Renal pelvis (tissue), 4 donors: ENCODE data around the gene DPF3. TPM values are rescaled to one million over a fixed set of nuclear protein-coding genes. Genes with fewer than 3 reads are reported as not detected.

Source experiments
- DNase-seq: peaks from one replicate; pipeline ENCODE4 v3.0.0-alpha.2; 2013
- polyA plus RNA-seq, 3 donors: library from polyadenylated mRNA; unstranded; fragments of 120-200 nt; gene quantifications; one replicate each; pipeline ENCODE4 v1.2.1, GENCODE V29; 2013; ENCODE audit not compliant: insufficient read length in 3 of 3

The DPF3 gene
- polyA plus RNA-seq, 3 donors: 3.5 to 5.4 (median 3.6) TPM

DNA sequence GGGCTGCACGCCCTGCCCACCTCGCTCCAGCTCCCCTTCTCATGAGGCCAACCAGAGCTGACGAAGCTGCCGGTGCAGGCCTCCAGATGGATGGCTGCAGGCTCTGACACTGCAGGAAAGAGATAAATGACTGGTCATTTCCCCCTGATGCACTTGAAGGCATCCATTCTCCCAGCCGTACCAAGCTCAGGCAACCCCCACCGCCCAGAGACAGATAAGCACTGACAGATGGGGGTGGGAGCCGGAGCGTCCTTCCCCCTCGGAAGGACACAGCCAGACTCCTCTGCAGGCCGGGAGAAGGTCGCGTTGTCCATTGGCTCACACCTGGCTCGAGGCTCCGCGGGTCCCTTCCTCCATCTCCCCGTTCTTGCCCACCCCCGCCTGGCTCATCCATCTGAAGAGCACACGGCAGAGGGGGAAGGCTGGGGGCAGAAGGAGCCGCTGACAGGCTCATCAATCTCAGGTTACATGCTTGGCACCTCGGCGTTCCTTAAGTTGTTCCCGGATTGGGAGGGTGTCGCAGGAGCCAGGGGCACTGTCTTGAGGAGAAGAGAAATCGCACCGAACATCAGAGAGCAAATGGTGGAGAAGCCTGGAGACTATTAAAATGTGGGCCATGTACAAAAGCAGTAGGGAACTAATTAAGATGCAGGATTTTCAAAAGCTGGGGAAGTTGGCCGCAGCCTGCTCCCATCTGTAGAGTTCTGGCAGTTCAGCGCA lies 151.6 kb downstream of the DPF3 start:
- DNase-seq: peak; percentile 48

DNA sequence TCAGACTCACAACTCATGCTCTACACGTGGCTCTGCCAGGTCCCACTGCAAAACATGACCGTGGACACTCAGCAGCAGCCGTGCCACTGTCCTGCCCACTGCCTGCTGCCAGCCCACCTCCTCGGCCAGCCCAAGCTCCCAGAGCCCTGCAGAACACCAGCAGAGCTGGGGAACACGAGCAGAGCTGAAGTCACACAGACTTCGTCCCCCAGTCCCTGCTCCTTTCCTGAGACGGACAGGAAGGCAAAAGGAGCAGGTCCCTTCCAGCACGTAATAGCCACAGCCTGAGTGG lies 152.1 kb downstream of the DPF3 start:
- no peak for DNase-seq

DNA sequence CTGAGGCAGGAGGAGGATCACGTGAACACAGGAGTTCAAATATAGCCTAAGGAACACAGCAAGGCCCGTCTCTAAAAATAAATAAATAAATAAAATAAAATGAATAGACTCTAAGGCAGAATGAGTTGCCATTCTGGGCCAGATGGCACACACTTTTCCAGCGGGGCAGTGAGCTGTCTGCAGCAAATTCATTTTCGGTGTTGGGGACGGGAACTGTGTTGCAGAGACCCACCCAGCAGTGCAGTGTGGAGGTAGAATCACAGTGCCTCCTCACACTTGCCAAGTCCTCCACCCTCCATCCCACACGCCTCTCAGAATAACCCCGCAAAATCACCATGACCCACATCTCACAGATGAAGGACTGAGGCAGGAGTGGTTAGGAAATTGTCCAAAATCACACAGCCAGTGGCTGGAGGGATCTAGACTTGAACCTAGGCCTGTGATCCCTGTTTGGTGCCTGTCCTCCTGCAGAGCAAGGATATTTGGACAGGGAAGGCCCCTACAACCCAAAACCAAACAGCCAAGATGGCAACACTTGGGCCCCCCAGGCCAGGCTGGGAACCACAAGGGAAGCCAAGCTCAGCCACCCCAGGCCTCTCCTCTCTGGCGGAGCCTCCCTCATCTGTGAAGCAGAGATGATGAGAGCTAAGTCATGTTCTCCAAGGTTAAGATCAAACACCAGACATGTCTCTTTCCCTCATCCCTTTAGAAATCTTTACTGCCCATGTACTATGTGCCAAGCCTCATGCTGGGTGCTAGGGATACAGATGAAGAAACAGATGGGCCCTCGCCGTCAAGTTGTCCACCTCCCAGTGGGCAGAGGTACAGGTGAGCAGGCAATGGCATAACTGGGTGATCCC lies 152.7 kb downstream of the DPF3 start:
- no peak for DNase-seq

DNA sequence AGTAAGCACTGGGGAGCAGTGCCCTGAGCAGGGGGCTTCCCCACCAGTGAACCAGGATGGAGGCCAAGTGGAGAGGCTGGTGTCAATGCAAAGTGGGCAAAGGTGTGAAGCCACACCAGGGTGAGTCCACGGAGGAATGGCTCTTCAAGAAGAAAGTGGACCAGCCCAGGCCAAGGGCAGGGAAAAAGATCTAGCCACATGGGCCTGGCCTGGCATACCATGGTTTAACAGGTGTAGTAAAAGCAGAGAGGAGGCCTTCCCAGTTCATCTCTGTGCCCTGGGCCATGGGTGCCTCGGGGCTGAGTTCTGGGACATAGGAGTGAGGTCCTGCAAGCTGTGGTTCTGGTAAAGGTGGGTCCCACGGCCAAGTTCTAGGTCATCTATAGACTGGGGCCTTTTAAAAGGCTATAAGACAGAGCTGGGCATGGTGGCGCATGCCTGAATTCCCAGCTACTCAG lies 153.4 kb downstream of the DPF3 start:
- no peak for DNase-seq

DNA sequence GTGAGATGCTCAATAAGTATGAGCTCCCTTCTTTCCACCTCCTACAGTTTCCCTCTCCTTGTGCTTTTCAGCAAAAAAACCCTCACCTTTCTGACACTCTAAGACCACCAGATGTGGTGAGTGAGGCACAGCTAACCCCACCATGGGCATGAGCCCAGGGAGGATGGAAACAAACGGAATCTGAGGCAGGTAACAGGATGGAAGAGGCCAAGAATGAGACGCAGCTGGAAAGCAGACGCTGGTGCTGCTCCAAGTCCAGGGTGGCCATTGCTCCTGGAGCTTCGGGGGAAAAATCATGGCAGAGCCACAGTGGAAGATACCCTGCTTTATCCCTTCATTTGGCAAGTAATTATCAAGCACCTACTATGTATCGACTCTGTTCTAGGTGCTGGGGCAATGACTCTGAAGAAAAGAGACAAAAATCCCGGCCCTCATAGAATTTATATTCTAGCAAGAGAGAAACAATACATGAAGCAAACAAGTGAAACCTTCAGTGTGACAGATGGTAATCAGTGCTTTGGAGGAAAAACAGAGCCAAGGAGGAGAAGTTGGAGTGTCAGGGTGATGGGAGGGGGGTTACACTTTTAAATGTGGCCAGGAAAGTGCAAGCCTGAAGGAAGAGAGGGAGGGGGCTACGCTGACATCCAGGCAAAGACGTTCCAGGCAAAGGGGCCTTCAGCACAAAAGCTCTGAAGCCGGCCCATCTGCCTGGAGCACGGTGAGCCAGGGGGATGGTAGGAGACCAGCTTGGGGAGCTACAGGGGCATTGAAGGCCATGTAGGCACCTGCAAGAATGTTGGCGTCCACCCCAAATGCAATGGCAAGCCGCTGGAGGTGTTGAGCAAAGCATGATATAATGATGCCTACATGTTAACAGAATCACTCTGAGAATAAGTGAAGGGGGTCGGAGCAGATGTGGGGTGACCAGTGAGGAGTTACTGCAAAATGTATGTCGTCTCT lies 154.2 kb downstream of the DPF3 start:
- DNase-seq: no peak

DNA sequence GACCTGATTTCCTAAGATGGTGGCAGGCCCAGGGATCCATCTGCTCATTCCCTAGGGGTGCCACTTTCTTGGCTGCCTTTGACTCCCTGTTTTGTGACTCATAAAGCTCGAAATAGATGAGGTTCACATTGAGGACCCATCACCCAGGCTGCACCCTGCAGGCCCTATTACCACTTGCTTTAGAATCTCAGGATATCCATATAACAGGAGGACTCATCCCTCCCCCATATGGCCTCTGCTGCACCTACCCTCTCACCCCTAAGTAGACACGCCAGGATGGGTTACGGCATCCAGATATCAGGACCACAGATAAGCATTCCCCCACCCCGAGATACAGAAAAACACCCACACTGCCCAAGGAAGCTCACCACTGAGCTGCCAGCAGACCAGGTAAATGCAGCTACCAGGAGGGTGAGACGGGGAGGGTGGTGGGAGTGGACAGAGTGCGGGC lies 155.7 kb downstream of the DPF3 start:
- DNase-seq: no peak

DNA sequence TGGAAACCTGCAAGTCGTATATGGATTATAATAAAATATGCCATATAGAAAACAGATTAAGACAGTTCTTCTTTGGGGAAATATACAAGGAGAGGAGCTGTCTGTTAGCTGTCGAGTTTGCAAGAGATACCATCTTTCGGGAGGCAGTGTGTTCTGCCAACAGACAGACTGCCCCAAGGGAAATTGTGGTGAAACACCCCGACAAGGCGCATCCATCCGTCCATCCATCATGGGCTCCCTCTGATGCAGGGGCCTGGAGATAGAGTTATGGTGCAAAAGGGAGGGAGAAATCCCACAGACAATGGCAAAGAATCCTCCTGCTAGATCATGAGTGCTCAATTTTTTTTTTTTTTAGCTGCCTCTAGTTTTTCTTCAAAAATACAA lies 156.3 kb downstream of the DPF3 start:
- no peak for DNase-seq

DNA sequence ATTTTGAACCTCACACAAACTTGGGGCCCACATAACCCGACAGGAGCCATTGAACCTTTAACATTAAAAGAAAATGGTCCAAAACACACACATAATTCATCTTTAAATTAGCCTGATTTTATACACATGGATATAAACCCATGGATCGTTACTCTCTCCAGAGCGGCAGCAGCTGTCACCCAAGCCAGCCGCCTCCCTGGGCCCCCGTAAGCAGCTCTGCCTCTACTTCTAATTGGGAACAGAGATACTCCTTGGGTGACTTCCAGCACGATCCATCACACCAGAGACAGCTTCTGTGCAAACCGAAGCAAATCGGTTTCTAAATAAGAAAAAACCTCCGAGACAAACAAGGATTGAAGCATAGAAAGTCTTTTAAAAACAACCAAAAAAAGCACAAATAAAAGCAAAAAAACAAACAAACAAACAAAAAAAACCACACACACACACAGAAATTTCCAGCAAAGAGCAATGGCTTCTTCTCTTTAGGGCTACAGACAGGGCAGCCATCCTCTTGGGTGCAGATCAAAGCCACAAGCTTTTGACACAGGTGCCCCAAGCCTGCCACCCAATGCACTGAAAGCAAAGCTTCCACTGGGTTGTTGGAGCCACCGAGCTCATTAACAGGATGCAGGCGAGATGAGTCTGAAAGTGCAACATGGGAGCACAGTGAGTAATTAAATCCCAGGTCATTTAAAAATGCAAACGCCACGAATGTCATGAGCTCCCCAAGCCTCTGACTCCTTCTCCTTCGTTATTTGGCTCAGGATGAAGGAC lies 156.9 kb downstream of the DPF3 start:
- DNase-seq: peak; percentile 71

DNA sequence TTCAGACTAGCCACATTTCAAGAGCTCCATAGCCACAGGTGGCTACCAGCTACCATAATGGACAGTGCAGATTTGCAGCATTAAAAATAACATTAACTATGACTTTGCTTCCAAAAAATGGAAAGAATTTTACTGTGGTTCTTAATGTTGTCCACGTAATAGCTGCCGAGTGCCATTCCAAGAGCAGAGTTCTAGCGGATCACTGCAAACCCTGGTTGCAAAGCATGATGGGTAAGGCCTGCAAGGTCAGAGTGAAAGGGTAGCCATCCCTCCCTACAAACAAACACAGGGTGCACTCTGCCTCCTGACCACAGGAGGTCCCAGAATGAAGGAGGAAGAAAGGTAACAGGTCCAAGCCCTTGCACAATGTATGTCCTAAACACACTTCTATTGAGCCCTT lies 157.6 kb downstream of the DPF3 start:
- DNase-seq: peak; percentile 27

DNA sequence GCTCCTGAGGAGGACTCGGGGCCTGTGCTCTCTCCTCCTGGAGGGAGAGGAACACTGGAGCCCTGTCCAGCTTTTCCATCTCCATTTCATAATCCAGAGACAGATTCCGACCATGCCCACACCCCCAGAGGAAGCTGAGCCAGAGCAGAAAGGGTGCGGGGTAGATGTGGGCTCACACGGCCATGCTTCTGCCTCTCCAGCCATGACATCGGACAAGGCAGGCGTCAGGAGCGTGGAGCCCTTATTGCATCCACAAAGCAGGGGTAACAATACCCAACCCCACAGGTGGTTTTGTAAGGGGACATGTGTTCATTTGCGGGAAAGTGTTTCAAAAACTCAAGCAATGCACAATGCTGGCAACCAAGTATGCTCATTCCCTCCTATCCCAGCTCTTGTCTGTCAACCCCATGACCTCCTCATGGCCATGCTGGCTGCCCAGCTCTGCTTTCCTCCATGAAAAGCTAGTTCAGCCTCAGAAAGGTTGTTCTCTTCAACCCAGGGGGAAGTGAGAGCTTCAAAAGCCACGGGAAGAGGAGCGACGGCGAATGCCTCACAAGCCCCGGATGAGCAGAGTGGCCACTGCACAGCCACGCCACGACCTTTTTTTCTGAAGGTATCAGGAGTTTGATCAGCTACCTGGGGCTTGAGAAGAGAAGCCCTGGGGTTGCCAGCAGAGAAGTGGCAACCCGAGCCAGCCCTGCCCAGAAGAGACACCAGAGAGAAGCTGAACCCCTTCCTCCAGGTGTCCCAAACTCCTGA lies 161.7 kb downstream of the DPF3 start:
- no peak for DNase-seq

DNA sequence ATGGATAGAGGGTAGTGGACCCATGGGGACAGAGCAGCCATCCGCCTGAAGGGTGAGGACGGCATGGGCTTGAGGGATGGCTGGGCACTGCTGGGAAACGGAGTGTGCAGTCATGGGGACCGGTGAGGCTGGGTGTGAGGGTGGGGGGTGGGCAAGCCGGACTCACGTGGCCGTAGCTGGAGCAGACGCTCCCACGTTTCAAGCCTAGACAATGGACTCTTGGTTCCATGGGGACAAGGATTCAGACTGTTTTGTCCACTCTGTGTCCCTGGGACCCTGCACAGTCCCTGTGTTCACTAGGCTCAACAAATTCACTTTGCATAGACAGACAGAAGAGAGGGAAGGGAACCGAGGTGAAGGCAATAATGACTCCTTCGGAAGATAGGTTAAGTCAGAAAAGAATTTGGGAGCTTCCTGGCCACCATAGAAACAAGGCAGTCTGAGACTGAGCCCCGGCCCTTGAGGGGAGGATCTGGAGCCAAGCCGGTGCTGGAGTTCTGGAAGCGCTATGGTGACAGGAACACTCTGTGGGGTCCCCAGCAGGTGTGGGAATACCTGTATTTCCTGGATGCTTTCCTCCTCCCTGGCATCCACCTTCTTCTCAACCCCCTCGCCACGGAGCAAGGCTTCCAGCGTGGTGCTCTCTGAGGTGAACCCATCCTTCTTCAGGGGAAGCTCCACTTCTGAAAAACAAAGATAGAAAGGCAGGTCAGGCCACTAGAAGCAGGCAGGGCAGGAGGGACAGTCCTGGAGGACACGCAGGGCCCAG lies 162.5 kb downstream of the DPF3 start:
- no peak for DNase-seq

DNA sequence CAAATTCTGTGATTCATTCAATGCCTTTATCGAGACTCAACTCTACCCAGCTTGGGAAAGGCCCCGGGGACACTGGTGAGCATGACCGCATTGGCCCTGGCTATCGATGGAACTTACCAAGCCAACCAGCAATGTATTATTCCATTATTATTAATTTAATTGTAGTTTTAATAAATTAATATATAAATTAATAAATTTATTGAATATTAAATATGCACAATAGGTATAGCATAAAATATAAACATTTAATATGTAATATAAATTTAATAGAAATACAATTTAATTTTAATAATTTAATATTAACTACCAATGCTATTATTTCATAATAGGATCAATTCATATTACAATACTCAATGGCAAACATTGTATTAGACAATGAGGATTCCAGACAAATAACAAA lies 163.4 kb downstream of the DPF3 start:
- no peak for DNase-seq

DNA sequence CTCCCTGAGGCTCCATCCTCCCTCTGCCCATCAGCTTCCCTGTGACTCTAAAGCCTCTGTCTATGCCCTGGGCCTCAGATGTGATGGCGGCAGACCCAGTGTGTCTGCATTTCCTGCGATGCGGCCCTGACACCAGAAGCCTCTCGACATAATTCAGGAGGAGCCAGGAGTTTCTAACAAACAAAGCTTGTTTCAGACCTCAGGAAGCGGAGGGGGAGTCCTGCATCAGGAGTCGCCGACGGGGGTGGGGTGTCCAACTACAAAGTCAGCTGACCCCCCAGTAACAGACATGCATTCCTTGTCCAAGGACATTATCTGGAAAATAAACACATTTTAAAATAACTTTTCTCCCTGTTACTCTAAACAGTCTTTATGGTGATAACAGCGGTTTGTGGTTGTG lies 167.5 kb downstream of the DPF3 start:
- DNase-seq: peak; percentile 34

DNA sequence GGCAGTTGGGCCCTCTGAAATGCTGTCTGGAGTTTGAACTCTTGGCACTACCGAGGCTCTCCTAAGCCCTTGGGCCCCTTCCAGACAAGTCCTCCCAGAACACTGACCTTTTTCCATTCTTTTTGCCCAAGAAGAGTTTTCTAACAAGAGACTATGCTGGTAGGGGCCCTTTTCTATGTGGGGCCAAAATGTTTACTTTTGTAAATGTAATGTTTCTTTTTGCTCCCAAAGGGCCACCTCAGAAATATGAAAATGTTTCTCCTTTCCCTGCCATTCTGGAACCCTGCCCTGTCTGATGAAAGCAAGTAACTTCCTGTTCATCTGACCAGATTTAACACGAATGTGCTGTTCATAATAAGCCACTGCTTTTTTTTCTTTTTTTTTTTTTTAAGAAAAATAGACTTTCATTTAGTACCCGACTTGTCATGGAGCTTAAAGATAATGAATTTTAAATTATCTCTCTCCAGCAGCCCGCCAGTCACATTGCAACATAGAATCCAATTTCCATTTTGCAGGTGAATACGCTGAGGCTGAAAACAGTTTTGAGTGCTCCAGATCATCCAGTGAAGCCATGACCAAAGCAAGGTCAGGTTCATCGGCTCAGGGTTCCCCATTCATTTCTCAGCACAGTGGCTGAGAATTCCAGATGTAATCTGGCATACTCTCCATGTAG lies 169.9 kb downstream of the DPF3 start:
- DNase-seq: no peak

DNA sequence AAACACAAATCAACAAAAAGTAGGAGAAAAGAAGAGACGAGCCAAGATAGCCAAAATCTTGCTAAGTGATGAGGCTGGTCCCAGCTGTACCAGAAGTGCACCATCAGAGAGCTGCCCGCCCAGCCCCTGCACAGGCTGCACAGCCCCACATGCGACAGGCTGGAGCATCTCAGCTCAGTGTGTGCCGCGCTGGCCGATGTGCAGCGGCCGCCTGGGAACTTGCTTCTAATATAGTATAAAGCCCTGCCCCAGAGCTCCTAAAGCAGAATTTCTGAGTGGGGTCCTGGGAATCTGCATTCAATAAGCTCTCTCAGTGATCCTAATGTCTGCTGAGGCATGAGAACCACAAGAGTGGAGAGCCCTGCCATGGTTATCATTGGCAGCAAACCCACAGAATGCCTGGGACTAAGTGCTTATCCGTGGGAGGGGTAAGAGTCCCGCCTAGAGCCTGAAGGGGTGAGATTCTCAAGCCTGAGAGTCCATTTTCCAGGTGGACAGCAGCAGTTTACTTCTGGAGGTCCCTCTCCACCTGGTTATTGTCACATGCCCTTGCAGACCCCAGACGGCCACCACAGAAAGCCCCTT lies 171.6 kb downstream of the DPF3 start:
- DNase-seq: no peak

DNA sequence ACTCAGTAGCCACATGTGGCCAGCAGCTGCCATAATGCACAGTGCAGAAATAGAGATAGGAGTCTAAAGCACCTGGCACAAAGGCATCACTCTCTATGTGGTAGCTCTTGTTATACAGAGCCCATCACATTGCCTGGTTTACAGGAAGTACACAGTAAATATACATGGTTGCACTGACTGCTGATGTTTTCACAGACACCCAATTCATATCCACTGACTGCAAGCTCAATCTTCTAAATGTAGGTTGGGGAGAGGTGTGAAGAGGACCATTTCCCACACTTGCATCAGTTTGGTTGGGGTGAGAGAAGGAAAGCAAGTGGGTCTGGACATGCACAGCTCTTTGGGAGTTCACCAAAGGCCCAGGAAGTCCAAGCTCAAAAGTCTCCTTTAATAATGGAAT lies 172.8 kb downstream of the DPF3 start:
- no peak for DNase-seq

DNA sequence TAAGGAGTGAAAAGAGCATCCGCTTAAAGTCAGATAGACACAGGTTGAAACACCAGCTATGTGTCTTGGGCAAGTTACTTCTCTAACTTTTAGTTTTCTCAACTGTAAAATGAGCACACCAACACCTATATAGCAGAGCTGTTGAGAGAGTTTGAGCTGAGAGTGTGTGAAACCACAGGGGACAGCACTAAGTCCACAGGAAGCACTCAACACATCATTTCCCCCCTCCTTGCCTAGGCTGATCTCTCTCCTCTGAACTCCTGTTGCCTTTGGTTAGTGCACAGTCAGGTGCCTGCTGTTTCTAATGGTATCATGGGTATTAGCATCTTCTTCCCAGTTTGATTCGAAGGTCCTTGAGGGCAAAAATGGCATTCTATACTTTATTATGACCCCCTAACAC lies 176.7 kb downstream of the DPF3 start:
- no peak for DNase-seq

DNA sequence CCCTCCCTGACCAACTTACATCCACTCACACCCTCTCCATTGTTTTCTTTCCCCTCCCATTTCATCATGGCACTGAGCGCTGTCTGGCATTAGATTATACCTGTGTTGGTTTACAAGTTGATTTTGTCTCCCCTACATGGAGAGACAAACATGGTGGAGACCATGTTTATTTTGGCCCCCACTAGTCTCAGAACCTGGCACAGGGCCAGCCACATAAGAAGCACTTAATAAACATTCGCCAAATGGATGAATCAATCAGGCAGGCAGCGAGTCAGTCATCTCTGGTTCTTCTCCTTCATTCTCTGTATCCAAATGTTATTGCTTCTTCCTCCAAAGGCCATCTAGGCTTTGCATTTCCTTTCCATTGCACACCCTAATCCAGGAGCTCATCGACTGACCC lies 177.4 kb downstream of the DPF3 start:
- no peak for DNase-seq

DNA sequence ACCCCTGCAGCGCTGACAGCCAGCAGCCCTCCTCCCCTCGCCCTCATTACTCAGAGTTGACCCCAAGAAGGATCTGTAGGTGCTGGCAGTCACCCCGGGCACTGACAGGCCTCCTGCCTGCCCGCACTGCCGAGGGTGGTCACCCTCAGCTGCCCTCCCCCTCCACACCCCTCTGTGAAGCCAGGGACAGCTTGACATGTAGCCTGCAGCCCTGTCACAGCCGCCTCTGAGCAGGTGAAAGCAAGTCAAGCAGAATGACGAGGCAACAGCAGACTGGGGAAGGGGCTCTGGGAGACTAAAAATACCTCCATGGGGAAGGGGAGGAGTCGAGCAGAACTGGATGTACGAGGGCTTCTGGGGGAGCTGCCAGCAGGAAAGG lies 178.1 kb downstream of the DPF3 start:
- DNase-seq: peak; percentile 33
